ENCODE results near the gene SERPINA5. TPM values are rescaled to one million over a fixed set of nuclear protein-coding genes. Genes with fewer than 3 reads are reported as not detected.

SERPINA5 gene
- total and polyA plus RNA-seq, 10 of the 15 experiments (the other 5 are each of a cell fraction or from before 2014, with no cell fraction given): 0.90 TPM; not detected in 9

GRCh38 chr14:94613720-94614644, 32.8 kb downstream of the SERPINA5 start:
- Histone ChIP-seq H3K36me3 (ENCODE audit: control insufficient read depth in 2 of 2, insufficient read depth in 2 of 2, low read length in 1 of 2) (no peaks in the 10 kb centered on the region), H3K4me2 (ENCODE audit: control insufficient read depth, insufficient read depth) (no peak overlapping the region), H3K4me3 (no peak overlapping the region), H4K20me1 (ENCODE audit: control insufficient read depth, insufficient read depth) (no peaks in the 10 kb centered on the region), H3K79me2 (ENCODE audit: control insufficient read depth, insufficient read depth, low read length) (no peaks in the 10 kb centered on the region), H3K27me3 (replicated peaks in 1 of 2; ENCODE audit: control insufficient read depth in 2 of 2, insufficient read depth in 2 of 2, low read length in 1 of 2) (no peaks in the 10 kb centered on the region; a peak in 1 of 4 replicates), H3K9ac (ENCODE audit: control insufficient read depth, insufficient read depth, low read length) (no peak overlapping the region), H2AFZ (ENCODE audit: control insufficient read depth, low read depth, low read length) (no peak overlapping the region), H3K4me1 (ENCODE audit: control insufficient read depth, insufficient read depth, low read length) (no peaks in the 10 kb centered on the region), H3K27ac (ENCODE audit: control insufficient read depth, insufficient read depth) (no peak overlapping the region), H3K9me3 (replicated peaks; ENCODE audit: control insufficient read depth, insufficient read depth, low read length) (peaks cover 7% of the 10 kb centered on the region; the same call in 2 of the 3 replicates)
- TF ChIP-seq MEF2A (IDR thresholded peaks at IDR 0.05; ENCODE audit: insufficient read depth, low read depth, low read length) (no peak), BMI1 (IDR thresholded peaks at IDR 0.05; ENCODE audit: borderline replicate concordance) (no peak), LARP7 (IDR thresholded peaks at IDR 0.05) (no peak), STAT1 (conservative IDR thresholded peaks at IDR 0.05) (no peak), NFYA (IDR thresholded peaks at IDR 0.05; ENCODE audit: borderline replicate concordance, low read depth, low read length) (no peak), BCL3 (IDR thresholded peaks at IDR 0.05; ENCODE audit: borderline replicate concordance, insufficient read depth, low read depth, low read length, poor library complexity, severe bottlenecking) (no peak), RUNX3 (IDR thresholded peaks at IDR 0.05; ENCODE audit: low read length) (no peak), ZZZ3 (IDR thresholded peaks at IDR 0.05; ENCODE audit: control insufficient read depth, insufficient read length, low read depth) (no peak), ETV6 (conservative IDR thresholded peaks at IDR 0.05 in 1 of 2, IDR thresholded peaks at IDR 0.05 in 1 of 2; ENCODE audit: borderline replicate concordance in 1 of 2, low read depth in 1 of 2) (no peak), SUZ12 (IDR thresholded peaks at IDR 0.05; ENCODE audit: unreplicated experiment) (no peak), EGR1 (IDR thresholded peaks at IDR 0.05; ENCODE audit: borderline replicate concordance in 1 of 2, low read depth in 2 of 2, low read length in 2 of 2) (no peak), CBX3 (IDR thresholded peaks at IDR 0.05; ENCODE audit: borderline replicate concordance, low read depth) (no peak), PAX8 (IDR thresholded peaks at IDR 0.05) (no peak), SP1 (IDR thresholded peaks at IDR 0.05; ENCODE audit: low read depth, low read length) (no peak), E4F1 (IDR thresholded peaks at IDR 0.05; ENCODE audit: borderline replicate concordance, partially characterized antibody) (no peak), TAF1 (IDR thresholded peaks at IDR 0.05; ENCODE audit: borderline replicate concordance, low read depth, low read length) (no peak), CEBPB (IDR thresholded peaks at IDR 0.05; ENCODE audit: borderline replicate concordance in 1 of 2, low read depth in 2 of 2, low read length in 2 of 2) (no peak), IKZF1 (conservative IDR thresholded peaks at IDR 0.05) (no peak)
- intact Hi-C loops (cut with micrococcal nuclease; ENCODE audit: unreplicated experiment): no loop called here
- no TSS peak for BruUV-seq (replicated peaks)
- FAIRE-seq (no peak), DNase-seq (ENCODE audit: low read depth, low spot score) (no peak), ATAC-seq (no peak)
- ChIA-PET POLR2A (no interaction called here), SMC1A (ENCODE audit: uncharacterized antibody, unreplicated experiment) (no interaction called here), RAD21 (ENCODE audit: unreplicated experiment) (no interaction called here), CTCF (no interaction called here)
- in situ Hi-C loops (cut with MboI): no loop called here
- WGBS (ENCODE audit: insufficient coverage, insufficient replicate concordance, low lambda C conversion rate, missing lambda C conversion rate): 20% methylated on average over 20 of the region's 20 CpGs
